GM18502 (cell line): ENCODE measurements around the gene RNU7-1.

Experiments used
- ATAC-seq: cut with Tn5 transposase; IDR thresholded peaks from one replicate; pipeline ENCODE4 v1.9.1; 2021; ENCODE audit warnings: mild to moderate bottlenecking; ENCODE audit not compliant: unreplicated experiment, poor library complexity

RNU7-1 gene

GRCh38 chr12:6952121-6952862 is 8.7 kb downstream of the RNU7-1 start:
- no peak for ATAC-seq

GRCh38 chr12:6952863-6953441 is 9.3 kb downstream of the RNU7-1 start:
- ATAC-seq = no peak

- ATAC-seq = peak; percentile 57
These were observed 10.1 kb downstream of the RNU7-1 start for GRCh38 chr12:6953442-6954315.

GRCh38 chr12:6954316-6955107 is 10.9 kb downstream of the RNU7-1 start:
- no peak for ATAC-seq

GRCh38 chr12:6955108-6956020 is 11.7 kb downstream of the RNU7-1 start:
- ATAC-seq = no peak

- no peak for ATAC-seq
These were observed 12.6 kb downstream of the RNU7-1 start for GRCh38 chr12:6956021-6956727.

GRCh38 chr12:6957151-6957701 is 13.6 kb downstream of the RNU7-1 start:
- no peak for ATAC-seq

- ATAC-seq = no peak
These were observed 14.4 kb downstream of the RNU7-1 start for GRCh38 chr12:6957741-6958608.

- ATAC-seq = no peak
These were observed 15.0 kb downstream of the RNU7-1 start for GRCh38 chr12:6958609-6959057.

- peak; percentile 49 for ATAC-seq
These were observed 15.6 kb downstream of the RNU7-1 start for GRCh38 chr12:6959058-6959804.

- ATAC-seq = no peak
These were observed 16.4 kb downstream of the RNU7-1 start for GRCh38 chr12:6959805-6960592.

GRCh38 chr12:6960593-6961277 is 17.1 kb downstream of the RNU7-1 start:
- no peak for ATAC-seq

GRCh38 chr12:6961278-6961694 is 17.7 kb downstream of the RNU7-1 start:
- peak; percentile 23 for ATAC-seq

- peak; percentile 23 for ATAC-seq
These were observed 18.2 kb downstream of the RNU7-1 start for GRCh38 chr12:6961695-6962284.
